Gastrocnemius medialis (tissue), 4 donors: ENCODE measurements around the gene WDR38. TPM values are rescaled to one million over a fixed set of nuclear protein-coding genes. Genes with fewer than 3 reads are reported as not detected.

ENCODE experiments used
- ATAC-seq, 2 donors: fragments of 150-250 bp; one replicate each; pipeline ENCODE4 v1.9.1; 2016
- DNase-seq, 2 donors: peaks; one replicate each; pipeline ENCODE4 v3.0.0-alpha.2; 2019
- H3K27ac ChIP-seq, 4 donors: fragments of 200-600 bp; sonication (generic); 1 replicate in 1 of 4; 2 replicates in 3 of 4; pipeline ENCODE4 v1.5.1; 2016 to 2018; ENCODE audit warnings: mild to moderate bottlenecking in 2 of 4, moderate library complexity in 1 of 4
- H3K27me3 ChIP-seq, 3 donors: fragments of 200-600 bp; sonication (generic) in 2 of 3; 1 replicate in 1 of 3; 2 replicates in 2 of 3; pipeline versions ENCODE4 v1.5.1 to v1.6.0; 2016 to 2019; ENCODE audit warnings: mild to moderate bottlenecking in 1 of 3, moderate library complexity in 1 of 3
- H3K36me3 ChIP-seq, 2 donors: fragments of 200-600 bp; sonication (generic) in 1 of 2; one replicate each; pipeline ENCODE4 v1.5.1; 2017 to 2018
- H3K4me1 ChIP-seq, 2 donors: fragments of 200-600 bp; sonication (generic) in 1 of 2; one replicate each; pipeline ENCODE4 v1.5.1; 2016 to 2017; ENCODE audit warnings: mild to moderate bottlenecking in 2 of 2
- H3K4me3 ChIP-seq, 4 donors: fragments of 200-600 bp; sonication (generic) in 3 of 4; 1 replicate in 1 of 4; 2 replicates in 3 of 4; pipeline ENCODE4 v1.5.1; 2016 to 2019; ENCODE audit warnings: mild to moderate bottlenecking in 2 of 4
- H3K9me3 ChIP-seq, 3 donors: fragments of 200-600 bp; sonication (generic) in 2 of 3; 1 replicate in 1 of 3; 2 replicates in 2 of 3; pipeline ENCODE4 v1.5.1; 2016 to 2019
- CTCF ChIP-seq, 5 experiments: fragments of 450-650 bp in 3 of 5; fragments of 200-600 bp in 2 of 5; sonication (generic) in 2 of 5; IDR thresholded peaks in 4 of 5; conservative IDR thresholded peaks in 1 of 5; 1 replicate in 4 of 5; 2 replicates in 1 of 5; pipeline ENCODE4 v1.5.1; 2016 to 2019; ENCODE audit warnings: antibody characterized with exemption in 5 of 5, mild to moderate bottlenecking in 3 of 5, moderate library complexity in 3 of 5
- POLR2A ChIP-seq, 2 donors: fragments of 450-650 bp; IDR thresholded peaks; one replicate each; pipeline ENCODE4 v1.6.1; 2017; ENCODE audit warnings: antibody characterized with exemption in 2 of 2, mild to moderate bottlenecking in 2 of 2, moderate library complexity in 2 of 2
- in situ Hi-C, 4 donors: fragments of 200-750 bp; cut with MboI; loops; one replicate each; pipeline versions ENCODE4 v1.15.0 to v1.8.0; 2017; ENCODE audit warnings: low sequenced_read_pairs in 4 of 4
- intact Hi-C: fragments of 100-400 bp; cut with DNase I; formaldehyde crosslinking; loops from one replicate; pipeline ENCODE4 v1.15.1; 2023; ENCODE audit warnings: low total_unique reads
- total RNA-seq, 4 donors: library from RNA; depleted of rRNA; stranded (reverse); fragments of >200 nt; gene quantifications; one replicate each; pipeline versions ENCODE4 v1.1.0 to v1.2.3, GENCODE V29; 2016

WDR38 gene
- total RNA-seq, 4 donors from 2014 or later, result not detected

GRCh38 chr9:124809211-124809610, 44.0 kb upstream of the WDR38 start:
- DNase-seq (no peak), ATAC-seq (no peak)
- H3K4me3 ChIP-seq, result no peak overlapping the region
- in situ Hi-C loops (no loop called here), intact Hi-C loops (no loop called here)
- H3K9me3 ChIP-seq, result no peaks in the 10 kb centered on the region
- TF ChIP-seq POLR2A (IDR thresholded peaks at IDR 0.05) (no peak), CTCF (IDR thresholded peaks at IDR 0.05 in 4 of 5, conservative IDR thresholded peaks at IDR 0.05 in 1 of 5) (no peak)
- H3K4me1 ChIP-seq, result peaks cover 6 to 7% of the 10 kb centered on the region in 2 donors
- no peaks in the 10 kb centered on the region for H3K27me3 ChIP-seq
- H3K36me3 ChIP-seq, result no peaks in the 10 kb centered on the region
- no peak overlapping the region for H3K27ac ChIP-seq

GRCh38 chr9:124809741-124810500, 43.3 kb upstream of the WDR38 start:
- no peaks in the 10 kb centered on the region for H3K36me3 ChIP-seq
- no peak overlapping the region for H3K27ac ChIP-seq
- peaks cover 6% of the 10 kb centered on the region in 2 donors for H3K4me1 ChIP-seq
- DNase-seq (no peak), ATAC-seq (no peak)
- TF ChIP-seq CTCF (IDR thresholded peaks at IDR 0.05 in 4 of 5, conservative IDR thresholded peaks at IDR 0.05 in 1 of 5), result no peak
- TF ChIP-seq POLR2A (IDR thresholded peaks at IDR 0.05), result no peak
- H3K9me3 ChIP-seq, result no peaks in the 10 kb centered on the region
- in situ Hi-C loops (no loop called here), intact Hi-C loops (no loop called here)
- H3K27me3 ChIP-seq, result no peaks in the 10 kb centered on the region
- no peak overlapping the region for H3K4me3 ChIP-seq

GRCh38 chr9:124810663-124811355, 42.5 kb upstream of the WDR38 start:
- TF ChIP-seq CTCF (IDR thresholded peaks at IDR 0.05 in 4 of 5, conservative IDR thresholded peaks at IDR 0.05 in 1 of 5), result no peak
- no peak for TF ChIP-seq POLR2A (IDR thresholded peaks at IDR 0.05)
- Histone ChIP-seq H3K4me1 (no peaks in the 10 kb centered on the region), H3K36me3 (no peaks in the 10 kb centered on the region), H3K27me3 (no peaks in the 10 kb centered on the region), H3K9me3 (no peaks in the 10 kb centered on the region), H3K4me3 (no peak overlapping the region), H3K27ac (no peak overlapping the region)
- DNase-seq (no peak), ATAC-seq (peak in 1 of 2 donors; percentile 27)
- in situ Hi-C loops, result no loop called here
- intact Hi-C loops, result no loop called here

GRCh38 chr9:124812441-124812876, 40.8 kb upstream of the WDR38 start:
- Histone ChIP-seq H3K27me3 (no peaks in the 10 kb centered on the region), H3K9me3 (no peaks in the 10 kb centered on the region), H3K27ac (no peak overlapping the region), H3K4me3 (no peak overlapping the region), H3K4me1 (no peaks in the 10 kb centered on the region), H3K36me3 (no peaks in the 10 kb centered on the region)
- in situ Hi-C loops, result no loop called here
- no peak for ATAC-seq
- no peak for TF ChIP-seq CTCF (IDR thresholded peaks at IDR 0.05 in 4 of 5, conservative IDR thresholded peaks at IDR 0.05 in 1 of 5)
- TF ChIP-seq POLR2A (IDR thresholded peaks at IDR 0.05), result no peak
- DNase-seq, result no peak
- intact Hi-C loops, result no loop called here
